SU-DHL-6 (cell line): ENCODE results near the gene GOLGA8H.
"Not testable (repeated sequence)": the region's sequence is repeated elsewhere in the genome, so short reads cannot be mapped to it uniquely, and the experiment has no call there.

Experiments used
- EZH2phosphoT487 ChIP-seq: fragments of 200-600 bp; sonication (generic), shearing (Covaris generic); conservative IDR thresholded peaks from 2 replicates; pipeline ENCODE4 v1.6.1; 2018; ENCODE audit warnings: mild to moderate bottlenecking, antibody characterized with exemption, low read length, moderate library complexity, mixed read lengths
- TF ChIP-seq, protein P1 (sequence below): fragments of 200-600 bp; sonication (generic); IDR thresholded peaks from one replicate; pipeline ENCODE4 v1.5.1; 2017; ENCODE audit warnings: antibody characterized with exemption, mild to moderate bottlenecking, low read length, moderate library complexity; ENCODE audit not compliant: insufficient read depth, poor library complexity, severe bottlenecking

DNA sequence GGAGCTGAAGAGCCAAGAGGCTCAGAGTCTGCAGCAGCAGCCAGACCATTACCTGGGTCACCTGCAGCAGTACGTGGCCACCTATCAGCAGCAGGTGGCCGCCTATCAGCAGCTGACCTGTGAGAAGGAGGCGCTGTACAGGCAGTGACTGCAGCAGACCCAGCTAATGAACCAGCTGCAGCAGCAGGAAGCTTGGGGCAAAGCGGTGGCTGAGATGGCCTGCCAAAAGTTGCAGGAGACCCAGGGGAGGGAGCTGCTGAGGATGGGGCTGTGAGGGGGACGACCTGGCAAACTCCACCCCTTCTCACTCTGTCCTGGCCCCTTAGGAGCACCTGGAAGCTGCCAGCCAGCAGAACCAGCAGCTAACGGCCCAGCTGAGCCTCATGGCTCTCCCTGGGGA lies 8.4 kb downstream of the GOLGA8H start:
- TF ChIP-seq, protein P1, sequence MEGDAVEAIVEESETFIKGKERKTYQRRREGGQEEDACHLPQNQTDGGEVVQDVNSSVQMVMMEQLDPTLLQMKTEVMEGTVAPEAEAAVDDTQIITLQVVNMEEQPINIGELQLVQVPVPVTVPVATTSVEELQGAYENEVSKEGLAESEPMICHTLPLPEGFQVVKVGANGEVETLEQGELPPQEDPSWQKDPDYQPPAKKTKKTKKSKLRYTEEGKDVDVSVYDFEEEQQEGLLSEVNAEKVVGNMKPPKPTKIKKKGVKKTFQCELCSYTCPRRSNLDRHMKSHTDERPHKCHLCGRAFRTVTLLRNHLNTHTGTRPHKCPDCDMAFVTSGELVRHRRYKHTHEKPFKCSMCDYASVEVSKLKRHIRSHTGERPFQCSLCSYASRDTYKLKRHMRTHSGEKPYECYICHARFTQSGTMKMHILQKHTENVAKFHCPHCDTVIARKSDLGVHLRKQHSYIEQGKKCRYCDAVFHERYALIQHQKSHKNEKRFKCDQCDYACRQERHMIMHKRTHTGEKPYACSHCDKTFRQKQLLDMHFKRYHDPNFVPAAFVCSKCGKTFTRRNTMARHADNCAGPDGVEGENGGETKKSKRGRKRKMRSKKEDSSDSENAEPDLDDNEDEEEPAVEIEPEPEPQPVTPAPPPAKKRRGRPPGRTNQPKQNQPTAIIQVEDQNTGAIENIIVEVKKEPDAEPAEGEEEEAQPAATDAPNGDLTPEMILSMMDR: not testable (repeated sequence)
- not testable (repeated sequence) for TF ChIP-seq EZH2phosphoT487
